SK-N-SH (cell line): ENCODE results near the gene FBN1.

Experiments used
- EZH2phosphoT487 ChIP-seq: fragments of 200-600 bp; sonication (generic); IDR thresholded peaks from 2 replicates; pipeline ENCODE4 v1.6.1; 2017; ENCODE audit warnings: low read depth, mixed run types, mild to moderate bottlenecking, antibody characterized with exemption, moderate library complexity, borderline replicate concordance
- TAF1 ChIP-seq: IDR thresholded peaks from 2 replicates; pipeline ENCODE4 v1.6.1; 2012; ENCODE audit warnings: low read depth, mild to moderate bottlenecking, low read length, moderate library complexity, borderline replicate concordance

DNA sequence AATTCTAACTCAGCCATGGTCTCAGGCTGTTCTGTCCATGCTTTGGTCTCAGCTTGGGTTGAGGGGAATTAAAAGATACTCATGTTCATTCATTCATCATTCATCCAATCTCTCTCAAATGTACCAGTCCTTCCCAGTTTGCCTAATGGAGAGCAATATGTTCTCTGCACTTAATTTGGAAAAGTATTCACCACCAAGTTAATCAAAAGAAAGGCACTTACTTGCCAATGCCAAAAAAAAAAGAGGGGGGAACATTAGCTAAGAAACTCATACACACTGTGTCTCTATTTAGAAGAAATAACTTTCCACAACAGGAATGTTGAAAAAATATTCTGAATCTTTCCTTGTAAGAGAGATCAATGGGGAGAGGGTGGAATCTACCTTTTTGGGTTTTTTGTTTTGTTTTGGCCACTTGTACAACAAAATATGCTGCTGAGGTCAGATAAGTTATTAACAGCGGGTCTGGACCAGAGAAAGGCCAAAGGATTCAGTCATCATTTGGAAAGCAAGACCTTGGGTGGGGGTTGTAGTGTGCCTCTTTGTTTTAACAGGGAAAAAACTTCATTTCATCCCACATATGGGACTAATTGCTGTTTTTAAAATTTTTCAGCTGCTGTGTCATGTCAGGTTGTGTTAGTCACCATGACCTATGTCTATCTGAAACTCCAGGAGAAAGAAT is 152.3 kb downstream of the FBN1 start:
- no peak for TF ChIP-seq EZH2phosphoT487
- TF ChIP-seq TAF1: no peak; the same call in 1 of the 2 replicates
